GM19351 (cell line): ENCODE data around the gene SUPT4H1.
"Not testable (repeated sequence)": the region's sequence is repeated elsewhere in the genome, so short reads cannot be mapped to it uniquely, and the experiment has no call there.

Experiments used
- ATAC-seq: cut with Tn5 transposase; IDR thresholded peaks from one replicate; pipeline ENCODE4 v1.9.1; 2021; ENCODE audit warnings: mild to moderate bottlenecking, moderate library complexity; ENCODE audit not compliant: unreplicated experiment

SUPT4H1 gene

GRCh38 chr17:58341861-58342475 is 10.0 kb downstream of the SUPT4H1 start:
- no peak for ATAC-seq

DNA sequence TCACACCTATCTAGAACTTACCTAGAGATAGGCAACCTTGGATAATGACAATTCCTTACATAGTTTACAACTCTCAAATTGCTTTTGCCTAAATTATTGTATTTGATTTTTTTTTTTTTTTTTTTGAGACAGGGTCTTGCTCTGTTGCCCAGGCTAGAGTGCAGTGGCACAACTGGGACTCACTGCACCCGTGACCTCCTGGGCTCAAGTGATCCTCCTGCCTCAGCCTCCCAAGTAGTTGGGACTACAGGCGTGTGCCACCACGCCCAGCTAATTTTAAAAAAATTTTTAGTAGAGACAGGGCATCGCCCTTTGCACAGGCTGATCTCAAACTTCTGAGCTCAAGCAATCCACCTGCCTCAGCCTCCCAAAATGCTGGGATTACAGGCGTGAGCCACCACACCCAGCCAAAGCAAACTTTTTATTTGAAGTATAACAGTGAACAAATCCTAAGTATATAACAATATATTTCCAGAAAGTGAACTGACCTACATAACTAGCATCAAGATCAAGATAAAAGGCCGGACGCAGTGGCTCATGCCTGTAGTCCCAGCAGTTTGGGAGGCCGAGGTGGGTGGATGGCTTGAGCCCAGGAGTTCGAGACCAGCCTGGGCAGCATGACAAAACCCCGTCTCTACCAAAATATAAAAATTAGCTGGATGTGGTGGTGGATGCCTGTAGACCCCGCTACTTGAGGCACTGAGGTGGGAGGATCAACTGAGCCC is 10.7 kb downstream of the SUPT4H1 start:
- not testable (repeated sequence) for ATAC-seq

DNA sequence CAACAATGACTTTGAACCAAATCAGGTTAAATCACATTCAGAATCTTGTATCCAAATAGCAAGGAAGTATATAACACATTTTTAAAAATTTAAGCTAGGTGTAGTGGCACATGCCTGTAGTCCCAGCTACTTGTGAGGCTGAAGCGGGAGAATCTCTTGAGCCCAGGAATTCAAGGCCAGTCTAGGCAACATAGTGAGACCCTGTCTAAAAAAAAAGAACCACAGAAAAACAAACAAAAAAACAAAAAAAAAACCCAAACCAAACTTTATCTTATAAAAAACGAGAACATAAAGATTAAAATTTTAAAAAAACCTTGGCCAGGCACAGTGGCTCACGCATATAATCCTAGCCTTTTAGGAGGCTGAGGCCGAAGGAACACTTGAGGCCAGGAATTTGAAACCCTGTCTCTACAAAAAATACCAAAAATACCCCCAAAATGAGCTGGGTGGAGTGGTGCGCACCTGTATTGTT is 11.6 kb downstream of the SUPT4H1 start:
- no peak for ATAC-seq

GRCh38 chr17:58339755-58340404 is 12.1 kb downstream of the SUPT4H1 start:
- no peak for ATAC-seq

GRCh38 chr17:58338841-58339754 is 12.9 kb downstream of the SUPT4H1 start:
- peak; percentile 28 for ATAC-seq

- ATAC-seq, result no peak
These were observed 13.6 kb downstream of the SUPT4H1 start for GRCh38 chr17:58338454-58338840.

DNA sequence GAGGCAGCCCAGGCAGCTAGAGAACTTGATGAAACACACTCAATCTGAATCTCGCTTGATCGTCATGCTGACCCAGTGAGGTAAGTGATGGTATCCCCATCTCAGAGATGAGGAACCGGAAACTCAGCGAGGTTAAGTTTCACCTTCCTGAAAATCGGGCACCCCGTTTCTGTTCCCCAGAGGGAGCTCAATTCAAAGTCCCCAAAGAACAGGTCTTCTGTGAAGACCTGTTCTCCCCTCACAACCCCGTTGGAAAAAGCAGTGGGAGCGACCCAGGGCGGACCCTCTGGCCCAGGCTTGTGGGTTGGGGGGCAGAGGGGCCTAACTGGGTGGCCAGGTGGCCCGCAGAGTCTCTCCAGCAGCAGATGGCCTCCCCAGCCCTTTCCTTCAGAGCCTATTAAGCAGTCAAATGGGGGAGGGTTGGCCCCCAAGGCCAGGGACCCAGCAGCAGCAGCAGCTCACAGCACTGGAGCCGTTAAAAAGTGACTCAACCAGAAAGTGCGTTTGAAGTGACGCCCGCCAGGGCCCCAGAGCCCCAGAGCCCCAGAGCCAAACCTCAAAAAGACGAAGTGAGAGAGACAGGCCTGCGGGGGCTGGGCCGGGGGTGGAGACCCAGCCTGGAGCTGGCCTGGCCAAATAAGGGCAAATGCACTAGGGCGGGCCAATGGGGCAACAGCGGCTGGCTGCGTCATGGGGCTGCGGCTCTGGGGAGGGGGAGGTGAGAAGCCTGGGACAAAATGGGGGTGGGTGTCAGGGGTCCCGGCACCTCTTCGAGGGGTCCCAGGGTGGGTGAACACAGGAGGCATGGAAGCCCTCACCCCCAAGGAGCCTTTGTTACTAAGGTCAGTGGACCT is 14.2 kb downstream of the SUPT4H1 start:
- peak; percentile 57 for ATAC-seq

DNA sequence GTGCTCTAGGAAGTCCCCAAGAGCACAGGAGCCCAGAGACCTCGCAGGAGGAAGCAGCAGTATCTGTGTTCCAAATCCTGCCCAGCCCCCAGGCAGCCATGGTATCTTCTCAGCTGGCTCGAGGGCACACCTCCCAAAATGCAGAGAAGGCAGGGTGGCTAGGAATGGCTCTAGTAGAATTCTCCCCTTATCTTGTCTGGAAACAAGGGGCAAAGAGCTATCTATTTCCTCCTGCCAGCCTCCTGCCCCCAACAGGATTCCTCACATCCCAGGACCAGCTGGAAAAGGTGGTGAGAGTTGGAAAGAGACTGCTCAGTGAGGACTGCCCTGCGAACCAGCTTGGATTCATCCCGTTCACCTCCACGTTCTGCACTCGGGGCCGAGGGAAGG is 14.8 kb downstream of the SUPT4H1 start:
- no peak for ATAC-seq

DNA sequence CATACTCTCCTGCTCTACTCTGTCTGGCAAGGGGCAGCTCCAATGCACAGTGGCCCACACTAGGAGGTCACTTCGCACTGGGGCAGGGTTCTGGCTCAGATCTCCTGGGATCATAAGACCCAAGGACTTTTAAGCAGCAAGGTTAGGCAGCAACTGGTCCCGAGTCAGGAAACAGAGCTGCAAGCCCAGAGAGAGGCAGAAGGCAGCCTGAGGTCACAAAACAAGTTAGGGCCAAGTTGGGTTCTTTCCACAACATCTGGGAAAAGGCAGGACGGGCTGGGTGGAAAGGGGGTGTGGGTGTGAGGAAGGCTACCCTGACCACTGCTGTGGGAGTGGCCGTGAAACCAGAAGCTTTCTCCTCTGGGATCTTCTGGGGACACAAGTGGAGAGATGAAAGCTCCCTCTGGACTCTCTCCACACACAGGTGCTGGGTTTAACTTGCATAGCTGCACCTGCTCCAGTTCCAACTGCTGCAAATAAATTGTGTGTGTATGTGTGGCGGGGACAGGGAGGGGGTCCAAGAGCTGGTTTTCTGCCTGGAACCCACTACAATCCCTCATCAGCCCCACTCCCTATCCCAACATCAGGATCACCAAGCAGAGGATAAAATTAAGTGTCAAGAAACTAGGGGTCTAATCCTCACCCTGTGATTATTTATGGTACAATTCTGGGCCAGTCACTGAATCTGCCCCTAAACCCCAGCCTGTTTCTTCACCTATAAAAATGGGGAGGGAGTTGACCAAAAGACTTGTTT is 15.4 kb downstream of the SUPT4H1 start:
- ATAC-seq, result no peak

GRCh38 chr17:58335779-58336455 is 16.1 kb downstream of the SUPT4H1 start:
- ATAC-seq, result peak; percentile 20

- ATAC-seq, result no peak
These were observed 16.8 kb downstream of the SUPT4H1 start for GRCh38 chr17:58335061-58335731.

DNA sequence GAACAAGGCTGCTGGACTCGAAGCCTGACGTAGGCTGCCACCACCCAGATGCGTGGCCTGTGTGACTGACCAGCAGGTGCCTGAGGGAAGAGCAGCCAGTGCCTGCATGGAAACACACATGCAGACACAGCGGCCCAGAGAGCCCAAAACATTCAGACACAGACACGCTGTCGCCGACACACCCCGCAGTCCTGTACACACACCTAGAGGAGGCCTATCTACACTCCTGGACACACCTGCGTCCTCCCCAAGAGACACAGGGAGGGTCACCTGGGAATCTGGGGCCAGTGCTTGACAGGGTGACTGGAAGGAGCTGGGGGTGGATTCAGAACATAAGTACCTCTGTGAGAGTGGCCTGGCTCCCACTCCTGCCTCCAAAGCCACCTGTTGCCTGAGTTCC is 17.3 kb downstream of the SUPT4H1 start:
- ATAC-seq, result no peak

GRCh38 chr17:58334256-58334655 is 17.7 kb downstream of the SUPT4H1 start:
- ATAC-seq, result no peak

DNA sequence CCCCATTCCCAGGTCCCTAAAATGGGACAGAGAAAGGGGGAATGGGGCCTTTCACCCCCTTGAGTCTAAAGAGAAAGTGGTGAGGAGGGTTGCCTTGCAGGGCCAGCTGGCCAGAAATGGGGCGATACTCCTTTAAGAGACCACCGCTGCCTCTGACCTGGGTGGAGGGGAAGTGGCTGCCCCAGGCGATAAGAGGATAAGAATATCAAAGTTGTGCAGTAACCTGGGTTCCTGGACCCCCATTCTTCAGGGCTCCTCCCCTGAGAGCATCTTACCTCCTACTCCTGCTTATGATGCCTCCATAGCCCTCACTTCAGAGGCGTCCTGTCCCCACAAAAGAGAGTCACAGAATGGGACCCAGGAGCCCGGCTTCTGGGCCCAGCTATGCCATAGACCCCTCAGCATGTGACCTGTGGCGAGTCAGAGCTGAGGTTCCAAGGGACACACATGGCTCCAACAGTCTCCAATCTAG is 18.2 kb downstream of the SUPT4H1 start:
- no peak for ATAC-seq

DNA sequence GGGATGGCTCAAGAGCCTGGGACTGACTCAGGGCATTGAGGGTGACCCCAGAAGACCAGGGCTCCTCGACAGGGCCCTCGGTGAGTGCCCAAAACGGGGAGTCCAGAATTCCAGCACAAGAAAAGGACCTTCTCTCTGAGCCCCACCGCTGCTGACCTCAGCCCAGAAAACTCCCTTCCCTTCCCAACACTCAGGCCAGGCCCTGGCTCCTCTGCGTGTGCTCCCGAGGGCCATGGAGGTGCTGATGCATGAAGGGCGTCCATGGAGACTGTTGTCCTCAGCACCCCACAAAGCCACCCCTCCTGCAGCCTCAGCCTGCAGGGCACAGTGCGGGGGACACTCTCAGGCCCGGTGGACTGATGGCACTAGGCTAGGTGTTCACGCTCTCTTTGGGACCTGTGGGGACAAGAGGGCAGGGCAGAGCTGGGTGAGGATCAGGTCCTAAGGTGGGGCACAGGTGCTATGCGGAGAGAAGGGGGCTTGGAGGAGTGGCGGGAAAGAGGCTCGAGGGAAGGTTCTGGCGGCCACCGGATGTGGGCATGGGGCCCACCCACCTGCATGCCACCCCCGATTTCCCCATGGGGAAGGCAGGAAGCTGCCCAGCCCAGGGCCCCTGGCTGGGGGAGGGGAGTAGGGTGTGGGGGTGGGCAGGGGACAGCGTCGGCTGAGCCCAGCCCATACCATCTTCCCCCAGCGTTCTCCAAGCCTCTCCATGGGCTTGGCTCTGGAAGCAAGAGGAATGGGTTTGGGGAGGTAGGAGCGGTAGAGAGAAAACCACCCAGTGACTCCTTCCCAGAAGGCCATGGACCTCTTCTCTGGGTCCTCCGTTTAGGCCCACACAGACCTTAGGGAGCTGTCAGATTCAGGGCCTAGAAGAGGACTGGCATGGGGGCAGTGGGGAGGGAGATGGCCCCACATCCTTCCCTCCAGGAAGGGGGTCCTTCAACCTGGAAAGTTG is 18.9 kb downstream of the SUPT4H1 start:
- ATAC-seq, result no peak

GRCh38 chr17:58331815-58332777 is 19.9 kb downstream of the SUPT4H1 start:
- no peak for ATAC-seq
